Retinal pigment epithelial cell (primary cell): Measurements from ENCODE around the gene FTO.

Source experiments
- DNase-seq: peaks from one replicate; pipeline ENCODE4 v3.0.0-alpha.2; 2010; ENCODE audit warnings: low read depth
- H3K4me3 ChIP-seq: 2 replicates; pipeline ENCODE4 v1.5.1; 2011; ENCODE audit warnings: mild to moderate bottlenecking, low read length, control low read depth, moderate library complexity
- TF ChIP-seq, protein P1 (sequence below): conservative IDR thresholded peaks from 2 replicates; pipeline ENCODE4 v1.5.1; 2011; ENCODE audit warnings: low read depth, low read length, control low read depth, inconsistent platforms

FTO gene

DNA sequence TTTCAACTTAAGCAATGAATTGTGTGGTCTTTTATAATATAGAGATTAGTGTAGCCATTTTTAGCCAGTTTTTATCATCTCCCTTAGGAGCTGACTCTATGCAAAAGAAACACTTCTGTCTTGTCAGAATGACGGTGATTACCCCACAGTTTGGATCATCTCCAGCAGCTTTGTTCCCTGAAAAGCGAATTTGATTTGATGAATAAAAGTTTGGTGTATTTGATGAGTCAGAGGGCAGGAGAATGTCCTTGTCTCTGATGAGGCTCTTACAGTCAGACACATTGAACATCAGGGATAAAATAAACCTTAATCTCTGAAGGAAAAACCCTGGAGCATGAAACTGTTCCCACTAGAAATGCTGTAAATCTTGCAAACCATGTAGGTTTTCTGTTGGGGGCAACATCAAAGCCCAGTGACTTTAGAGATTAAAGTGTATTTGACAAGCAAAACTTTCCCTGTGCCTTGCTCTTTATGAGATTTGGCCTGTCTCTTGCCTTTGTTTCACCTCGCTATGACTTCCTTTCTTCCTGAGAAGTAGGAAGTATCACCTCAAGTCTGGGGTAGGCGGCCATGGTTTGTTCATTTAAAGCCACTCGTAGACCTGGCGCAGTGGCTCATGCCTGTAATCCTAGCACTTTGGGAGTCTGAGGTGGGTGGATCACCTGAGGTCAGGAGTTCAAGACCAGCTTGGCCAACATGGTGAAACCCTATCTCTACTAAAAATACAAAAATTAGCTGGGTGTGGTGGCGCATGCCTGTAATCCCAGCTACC is 209.3 kb downstream of the FTO start:
- no peak for DNase-seq

GRCh38 chr16:53913920-53914319 is 210.0 kb downstream of the FTO start:
- DNase-seq, result no peak
- H3K4me3 ChIP-seq, result no peak overlapping the region
- TF ChIP-seq, protein P1, sequence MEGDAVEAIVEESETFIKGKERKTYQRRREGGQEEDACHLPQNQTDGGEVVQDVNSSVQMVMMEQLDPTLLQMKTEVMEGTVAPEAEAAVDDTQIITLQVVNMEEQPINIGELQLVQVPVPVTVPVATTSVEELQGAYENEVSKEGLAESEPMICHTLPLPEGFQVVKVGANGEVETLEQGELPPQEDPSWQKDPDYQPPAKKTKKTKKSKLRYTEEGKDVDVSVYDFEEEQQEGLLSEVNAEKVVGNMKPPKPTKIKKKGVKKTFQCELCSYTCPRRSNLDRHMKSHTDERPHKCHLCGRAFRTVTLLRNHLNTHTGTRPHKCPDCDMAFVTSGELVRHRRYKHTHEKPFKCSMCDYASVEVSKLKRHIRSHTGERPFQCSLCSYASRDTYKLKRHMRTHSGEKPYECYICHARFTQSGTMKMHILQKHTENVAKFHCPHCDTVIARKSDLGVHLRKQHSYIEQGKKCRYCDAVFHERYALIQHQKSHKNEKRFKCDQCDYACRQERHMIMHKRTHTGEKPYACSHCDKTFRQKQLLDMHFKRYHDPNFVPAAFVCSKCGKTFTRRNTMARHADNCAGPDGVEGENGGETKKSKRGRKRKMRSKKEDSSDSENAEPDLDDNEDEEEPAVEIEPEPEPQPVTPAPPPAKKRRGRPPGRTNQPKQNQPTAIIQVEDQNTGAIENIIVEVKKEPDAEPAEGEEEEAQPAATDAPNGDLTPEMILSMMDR, result no peak

More for the DNA sequence above, 209.3 kb downstream of the FTO start:
- no peak overlapping the region for H3K4me3 ChIP-seq
- TF ChIP-seq, protein P1, result no peak

- DNase-seq, result no peak
- H3K4me3 ChIP-seq, result no peak overlapping the region
- TF ChIP-seq, protein P1, result no peak
Observed at GRCh38 chr16:53914736-53915135, 210.8 kb downstream of the FTO start.

DNA sequence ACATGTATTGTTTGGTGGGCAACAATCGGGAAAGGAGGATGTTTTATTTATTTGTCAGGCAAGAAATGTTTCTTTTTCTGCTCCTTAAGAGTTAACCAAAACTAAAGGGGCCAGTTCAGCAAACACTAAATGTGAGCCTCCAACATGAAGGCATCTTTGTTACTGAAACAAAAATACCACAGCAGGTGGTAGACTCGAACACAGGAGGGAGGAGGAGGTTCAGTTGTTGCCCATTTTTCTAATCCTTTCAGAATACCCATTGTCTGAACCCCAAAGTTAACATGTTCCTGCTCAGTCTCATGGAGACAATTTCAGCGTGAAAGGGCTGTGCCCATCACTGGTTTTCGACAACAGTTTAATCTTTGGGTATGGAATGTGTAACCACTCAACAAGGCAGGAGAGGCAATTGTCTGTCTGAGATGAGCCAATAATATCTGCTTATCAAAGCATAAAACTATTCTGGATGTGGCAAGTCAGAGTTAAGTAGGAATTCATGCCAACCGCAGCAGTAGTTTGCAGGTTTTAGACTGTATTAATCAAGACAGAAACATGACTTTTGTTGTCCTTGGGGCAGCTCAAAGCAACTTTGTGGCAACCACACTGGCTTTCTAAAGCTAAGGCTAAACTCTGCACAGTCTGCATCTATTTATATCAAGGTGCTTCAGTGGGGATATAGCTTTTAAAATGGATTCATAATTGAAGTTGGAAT is 211.7 kb downstream of the FTO start:
- TF ChIP-seq, protein P1, result no peak
- no peak overlapping the region for H3K4me3 ChIP-seq
- DNase-seq, result no peak

GRCh38 chr16:53920988-53921387 is 217.0 kb downstream of the FTO start:
- TF ChIP-seq, protein P1, result no peak
- H3K4me3 ChIP-seq, result no peak overlapping the region
- no peak for DNase-seq

- no peak overlapping the region for H3K4me3 ChIP-seq
- no peak for DNase-seq
- TF ChIP-seq, protein P1, result no peak
Observed at GRCh38 chr16:53922067-53922806, 218.3 kb downstream of the FTO start.
